Measurements from ENCODE around the gene BTG1. TPM values are rescaled to one million over a fixed set of nuclear protein-coding genes. Genes with fewer than 3 reads are reported as not detected.

The BTG1 gene
- total and polyA plus RNA-seq, 9 of the 15 experiments (the other 6 are each of a cell fraction or from before 2014, with no cell fraction given): 3.7 to 28.6 (median 7.4) TPM

- TF ChIP-seq ZNF318 (IDR thresholded peaks at IDR 0.05; ENCODE audit: borderline replicate concordance in 1 of 2, low read depth in 1 of 2) (0 out of 4 replicates have a peak, but pooled peaks of 1 of the 2 experiments have one; percentile 22), FOXK2 (conservative IDR thresholded peaks at IDR 0.05 in 1 of 2, IDR thresholded peaks at IDR 0.05 in 1 of 2; ENCODE audit: low read depth in 2 of 2) (peak in 1 of 2 experiments; percentile 43; a peak in 1 of 4 replicates), KLF6 (CRISPR knock-in tag; IDR thresholded peaks at IDR 0.05; ENCODE audit: borderline replicate concordance) (peak; percentile 28; the same call in 1 of the 2 replicates), SIN3A (IDR thresholded peaks at IDR 0.05; ENCODE audit: borderline replicate concordance in 2 of 2, control insufficient read depth in 1 of 2, low read depth in 2 of 2, low read length in 2 of 2) (peak in 1 of 2 experiments; percentile 78; a peak in 2 of 4 replicates), SUPT5H (IDR thresholded peaks at IDR 0.05) (peak; percentile 4; the same call in 1 of the 2 replicates), CXXC5 (CRISPR knock-in tag; IDR thresholded peaks at IDR 0.05) (peak; percentile 41), IRF9 (tag; IDR thresholded peaks at IDR 0.05) (no peak), HNRNPLL (IDR thresholded peaks at IDR 0.05; ENCODE audit: low read depth, low read length, poor library complexity, severe bottlenecking) (peak; percentile 95), ZNF511 (CRISPR knock-in tag; IDR thresholded peaks at IDR 0.05) (peak; percentile 42; the same call in 1 of the 2 replicates), RBM34 (IDR thresholded peaks at IDR 0.05; ENCODE audit: borderline replicate concordance, insufficient read depth, low read length) (no peak), TOE1 (IDR thresholded peaks at IDR 0.05; ENCODE audit: borderline replicate concordance) (no peak), TOE1 (CRISPR knock-in tag; IDR thresholded peaks at IDR 0.05; ENCODE audit: borderline replicate concordance, low read depth) (0 out of 2 replicates have a peak, but pooled peaks have one; percentile 76), SMC3 (conservative IDR thresholded peaks at IDR 0.05; ENCODE audit: insufficient read depth, low read depth, low read length) (0 out of 2 replicates have a peak, but pooled peaks have one; percentile 28), L3MBTL2 (IDR thresholded peaks at IDR 0.05) (0 out of 2 replicates have a peak, but pooled peaks have one; percentile 11), LCOR (CRISPR knock-in tag; IDR thresholded peaks at IDR 0.05) (no peak), TCF7L2 (IDR thresholded peaks at IDR 0.05; ENCODE audit: low read depth, low read length) (no peak)
These were observed 790 bp downstream of the BTG1 start (continued) for GRCh38 chr12:92144631-92145480.

All from K562 (cell line).